NB4 (cell line): Measurements from ENCODE around the gene C13orf46.

Experiments
- CTCF ChIP-seq: IDR thresholded peaks from one replicate; pipeline ENCODE4 v1.5.1; 2012; ENCODE audit warnings: low read depth, low read length
- MYC ChIP-seq: IDR thresholded peaks from 2 replicates; pipeline ENCODE4 v1.6.1; 2011; ENCODE audit warnings: low read depth, low read length

- TF ChIP-seq CTCF (no peak), MYC (no peak)
Observed at GRCh38 chr13:113929628-113930615, 44.0 kb downstream of the C13orf46 start.
